HG03139 (cell line): ENCODE results near the gene GATA3.

Experiments
- ATAC-seq: cut with Tn5 transposase; IDR thresholded peaks from one replicate; pipeline ENCODE4 v1.9.1; 2021; ENCODE audit not compliant: unreplicated experiment

Gene GATA3

DNA sequence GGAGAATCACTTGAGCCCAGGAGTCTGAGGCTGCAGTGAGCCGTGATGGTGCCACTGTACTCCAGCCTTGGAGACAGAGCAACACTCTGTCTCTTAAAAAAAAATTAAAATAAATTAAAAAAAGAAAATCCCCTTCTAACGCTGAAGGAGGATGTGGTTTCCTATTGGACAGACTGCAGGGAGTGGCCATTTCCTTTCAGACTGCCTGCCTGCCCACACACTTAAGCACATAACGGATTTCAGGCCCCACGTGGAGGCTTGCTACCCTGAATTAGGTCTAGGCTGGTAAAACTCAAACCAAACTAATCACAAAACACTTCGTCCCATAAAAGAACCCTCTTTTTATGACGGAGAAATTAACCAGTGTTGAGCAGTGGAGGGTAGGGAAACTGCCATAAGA, 34.0 kb downstream of the GATA3 start:
- peak; percentile 90 for ATAC-seq

DNA sequence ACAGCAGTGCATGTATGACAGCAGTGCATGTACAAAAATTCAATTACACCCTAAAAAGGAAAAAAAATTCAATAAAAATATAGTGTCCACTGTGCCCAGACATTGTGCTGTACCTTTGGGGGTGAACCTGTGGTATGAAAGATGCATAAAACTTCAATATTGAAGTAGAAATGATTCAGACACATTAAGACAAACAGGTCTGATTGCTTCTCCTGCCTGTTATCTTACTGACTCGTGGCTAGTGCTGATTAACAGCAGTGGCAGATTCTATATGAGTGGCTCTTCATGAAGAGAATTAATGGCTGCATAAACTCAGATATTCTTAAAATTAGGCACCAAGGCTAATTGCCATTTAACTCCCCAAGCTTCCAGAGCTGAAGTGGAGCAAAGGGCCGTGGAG, 37.9 kb downstream of the GATA3 start:
- no peak for ATAC-seq

DNA sequence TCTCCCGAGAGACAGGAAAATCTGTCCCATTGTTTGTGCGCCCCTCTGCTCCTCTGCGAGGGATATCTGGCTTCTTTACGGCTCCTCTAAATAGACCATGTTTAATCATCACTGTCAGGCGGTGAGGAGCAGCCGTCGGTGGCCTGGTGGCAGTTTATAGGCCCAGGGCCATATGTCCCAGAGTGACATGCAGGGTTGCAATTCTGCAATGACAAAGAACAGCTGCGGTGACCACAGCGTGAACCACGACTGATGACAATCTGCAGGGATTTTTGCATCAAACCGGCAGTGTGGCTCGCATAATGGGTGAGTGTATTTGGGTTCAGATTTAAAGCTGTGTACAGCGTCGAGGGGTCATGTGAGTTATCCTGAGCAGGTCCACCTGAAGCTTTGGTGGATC, 41.5 kb downstream of the GATA3 start:
- ATAC-seq, result no peak

DNA sequence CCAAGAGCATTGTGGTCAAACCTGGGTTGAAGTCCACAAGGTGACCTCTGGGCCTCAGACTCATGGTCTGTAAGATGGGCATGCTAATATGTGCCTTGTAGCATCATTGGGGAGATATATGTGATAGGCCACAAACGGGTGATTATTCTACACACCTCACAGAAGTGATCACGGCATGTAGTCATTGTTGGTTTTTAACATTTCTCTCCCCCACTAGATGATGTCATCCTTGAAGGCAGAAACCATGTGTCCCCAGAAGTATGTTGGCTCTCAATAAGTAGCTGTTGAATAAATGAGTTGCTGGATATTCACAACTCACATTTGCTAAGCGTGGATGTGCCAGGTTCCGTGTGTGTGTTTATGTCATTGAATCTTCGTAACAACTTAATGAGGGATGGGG, 42.4 kb downstream of the GATA3 start:
- ATAC-seq, result no peak

DNA sequence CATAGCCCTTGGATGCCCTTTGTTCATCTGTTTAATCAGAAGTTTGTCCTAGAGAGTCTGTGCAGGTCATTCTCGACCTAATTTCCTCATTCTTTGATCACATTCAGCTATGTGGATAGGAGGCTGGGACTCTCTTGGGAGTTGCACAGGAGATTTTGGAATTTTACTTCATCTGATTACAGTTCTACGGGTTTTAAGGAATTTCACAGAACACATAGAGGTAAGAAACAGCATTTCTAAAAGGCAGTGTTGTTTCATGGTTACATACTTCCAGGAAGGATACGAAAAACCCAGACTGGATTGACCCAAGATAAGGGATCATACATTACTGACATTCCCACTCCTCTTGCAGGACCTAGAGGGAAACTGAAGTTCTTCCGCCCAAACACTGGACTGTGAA, 45.9 kb downstream of the GATA3 start:
- no peak for ATAC-seq

DNA sequence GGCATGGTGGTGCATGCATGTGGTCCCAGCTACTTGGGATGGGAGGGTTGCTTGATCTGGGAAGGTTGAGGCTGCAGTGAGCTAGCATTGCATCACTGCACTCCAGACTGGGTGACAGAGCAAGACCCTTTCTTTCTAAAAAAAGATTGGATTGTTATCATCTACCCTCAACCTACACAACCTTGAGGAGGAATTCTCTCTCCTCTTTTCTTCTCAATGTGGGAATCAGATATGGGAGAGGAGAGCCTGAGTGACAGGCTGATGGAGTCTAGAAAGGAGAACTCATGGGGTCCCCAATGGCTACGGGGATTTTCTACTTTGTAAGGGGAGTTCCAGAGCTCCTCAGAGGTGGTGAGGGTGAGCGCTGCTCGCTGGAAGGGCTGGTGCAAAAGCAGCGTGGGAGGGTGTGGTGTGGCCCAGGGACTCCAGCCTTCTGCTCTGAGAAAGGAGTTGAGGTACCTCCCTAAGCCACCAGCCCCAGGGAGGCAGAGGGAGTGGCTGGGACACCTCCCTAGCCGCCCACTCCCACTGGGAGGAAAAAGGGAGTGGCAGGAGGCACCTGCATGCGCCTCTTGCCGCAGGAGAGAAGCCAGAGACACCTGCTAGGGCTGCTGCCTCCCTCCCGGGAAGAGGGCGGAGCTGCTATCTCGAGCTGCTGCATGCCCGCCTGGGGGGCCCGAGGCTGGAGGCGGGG, 48.4 kb downstream of the GATA3 start:
- ATAC-seq, result no peak

DNA sequence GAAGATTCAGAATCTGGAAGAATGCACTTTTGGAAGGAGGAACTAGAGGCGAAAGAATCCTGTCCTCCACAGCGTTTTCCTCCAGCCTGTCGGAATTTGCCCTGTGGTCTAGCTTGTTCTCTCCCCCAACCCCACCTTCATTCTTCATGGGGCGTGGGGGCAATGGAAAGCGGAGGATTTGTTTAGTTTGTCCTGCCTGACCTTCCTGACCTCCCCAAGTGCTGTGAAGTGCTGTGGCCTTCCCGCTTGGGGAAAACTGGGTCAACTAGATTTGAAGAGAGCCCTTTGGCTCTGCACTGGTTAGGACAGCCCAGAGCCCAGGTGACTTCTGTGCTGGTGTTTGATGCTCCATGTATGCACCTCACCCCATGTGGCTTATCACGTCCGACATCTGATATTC, 49.1 kb downstream of the GATA3 start:
- ATAC-seq, result no peak

DNA sequence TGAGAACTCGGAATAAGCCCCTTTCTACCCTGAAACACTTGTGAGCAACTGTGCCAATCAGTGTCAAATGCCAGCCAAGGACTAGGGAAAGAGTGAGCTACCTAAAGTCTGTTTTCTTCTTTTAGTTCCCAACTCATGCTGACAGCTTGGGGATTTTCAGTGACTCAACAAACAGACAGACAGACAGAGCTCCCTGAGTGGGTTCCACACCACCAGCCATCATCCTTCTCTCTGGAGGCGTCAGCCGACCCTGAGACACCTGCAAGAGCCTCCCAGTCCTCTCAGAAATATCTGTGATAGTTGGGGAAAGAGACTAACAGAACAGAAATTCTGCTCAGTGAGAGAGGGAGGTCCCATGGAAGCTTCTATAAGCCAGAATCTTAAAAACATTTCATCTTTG, 49.5 kb downstream of the GATA3 start:
- no peak for ATAC-seq

DNA sequence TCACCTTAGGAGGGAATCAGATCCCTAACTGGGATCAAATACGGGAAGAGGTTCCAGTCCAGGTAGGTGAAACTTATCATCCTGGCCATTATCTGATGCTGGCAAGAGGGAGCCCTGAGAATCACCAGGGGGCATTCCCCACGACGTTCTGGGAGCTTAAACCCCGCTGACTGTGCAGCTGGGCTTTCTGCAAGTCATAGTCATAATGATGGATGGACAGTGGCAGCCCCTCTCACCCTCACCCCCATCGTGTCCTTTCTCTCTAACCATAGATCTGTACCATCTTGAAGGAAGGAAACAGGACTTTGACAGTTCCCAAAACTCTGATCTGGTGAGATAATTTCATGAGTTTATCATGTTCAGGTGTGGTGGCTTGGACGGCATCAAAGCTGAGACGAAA, 50.2 kb downstream of the GATA3 start:
- ATAC-seq, result no peak

DNA sequence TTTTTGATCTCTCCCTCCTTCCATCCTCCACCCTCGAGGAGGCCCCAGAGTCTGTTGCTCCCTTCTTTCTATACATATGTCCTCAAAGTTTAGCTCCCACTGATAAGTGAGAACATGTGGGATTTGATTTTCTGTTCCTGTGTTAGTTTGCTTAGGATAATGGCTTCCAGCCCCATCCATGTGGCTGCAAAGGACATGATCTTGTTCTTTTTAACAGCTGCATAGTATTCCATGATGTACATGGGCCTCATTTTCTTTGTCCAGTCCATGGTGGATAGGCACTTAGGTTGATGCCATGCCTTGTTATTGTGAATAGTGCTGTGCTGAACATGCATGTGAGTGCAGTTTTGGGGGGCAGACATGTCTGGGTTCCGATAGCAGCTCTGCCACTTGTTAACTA, 51.4 kb downstream of the GATA3 start:
- no peak for ATAC-seq

DNA sequence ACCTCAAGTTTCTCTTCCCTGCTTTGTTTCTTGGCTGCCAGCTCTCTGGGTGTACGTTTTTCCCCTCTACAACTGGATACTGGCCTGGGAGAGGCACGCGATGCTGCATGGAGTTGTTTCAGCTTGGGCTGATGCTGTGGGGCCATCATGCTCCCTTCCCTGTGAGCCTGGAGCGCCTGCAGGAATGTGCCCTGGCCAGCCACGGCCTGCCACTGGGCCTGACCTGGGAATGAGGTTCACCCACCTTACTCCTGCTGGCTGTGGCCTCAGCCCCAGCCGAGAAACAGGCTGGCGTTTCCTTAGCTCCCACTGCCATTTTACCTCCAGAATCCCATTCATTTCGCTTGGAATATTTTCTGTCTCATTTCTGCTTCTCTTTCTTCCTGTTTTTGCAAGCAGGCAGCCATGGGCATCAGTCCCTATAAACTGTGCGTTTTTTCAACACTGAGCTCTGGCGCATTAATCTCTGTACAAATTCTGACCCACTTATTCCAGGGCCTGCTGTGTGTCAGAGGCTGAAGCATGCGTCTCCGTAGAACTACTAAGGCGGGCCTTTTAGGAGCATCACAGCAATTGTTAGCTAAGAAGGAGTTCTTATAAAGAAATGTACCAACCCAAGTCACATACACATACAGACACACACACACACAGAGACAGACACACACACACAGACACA, 57.9 kb downstream of the GATA3 start:
- ATAC-seq, result no peak

DNA sequence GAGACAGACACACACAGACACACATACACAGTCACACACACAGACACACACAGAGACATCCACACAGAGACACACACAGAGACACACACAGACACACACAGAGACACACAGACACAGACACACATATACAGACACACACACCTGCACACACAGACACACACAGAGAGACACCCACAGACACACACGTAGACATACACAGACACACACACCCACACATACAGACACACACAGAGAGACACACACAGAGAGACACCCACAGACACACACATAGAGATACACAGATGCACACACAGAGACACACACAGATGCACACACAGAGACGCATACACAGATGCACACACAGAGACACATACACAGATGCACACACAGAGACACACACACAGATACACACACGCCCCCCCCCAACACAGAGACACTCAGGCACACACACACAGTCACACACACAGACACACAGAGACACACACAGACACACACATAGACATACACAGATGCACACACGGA, 58.5 kb downstream of the GATA3 start:
- ATAC-seq, result no peak

DNA sequence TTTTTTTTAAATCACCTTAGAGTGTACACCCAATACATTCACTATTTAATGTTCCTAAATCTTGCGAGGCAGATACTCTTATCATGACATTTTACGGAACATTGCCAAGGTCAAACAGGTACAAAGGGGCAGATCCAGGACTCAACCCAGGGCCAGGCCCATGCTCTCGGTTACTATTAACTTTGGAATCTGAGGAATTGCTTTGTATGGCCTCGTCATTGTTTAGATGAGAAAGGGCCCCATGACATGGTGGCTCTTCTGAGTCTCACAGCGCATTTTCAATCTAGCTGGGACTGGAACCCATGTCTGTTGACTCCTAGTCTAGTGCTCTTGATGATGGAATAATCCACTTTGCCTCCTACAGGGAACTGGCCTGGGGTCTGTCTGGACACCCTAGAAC, 59.1 kb downstream of the GATA3 start:
- no peak for ATAC-seq

DNA sequence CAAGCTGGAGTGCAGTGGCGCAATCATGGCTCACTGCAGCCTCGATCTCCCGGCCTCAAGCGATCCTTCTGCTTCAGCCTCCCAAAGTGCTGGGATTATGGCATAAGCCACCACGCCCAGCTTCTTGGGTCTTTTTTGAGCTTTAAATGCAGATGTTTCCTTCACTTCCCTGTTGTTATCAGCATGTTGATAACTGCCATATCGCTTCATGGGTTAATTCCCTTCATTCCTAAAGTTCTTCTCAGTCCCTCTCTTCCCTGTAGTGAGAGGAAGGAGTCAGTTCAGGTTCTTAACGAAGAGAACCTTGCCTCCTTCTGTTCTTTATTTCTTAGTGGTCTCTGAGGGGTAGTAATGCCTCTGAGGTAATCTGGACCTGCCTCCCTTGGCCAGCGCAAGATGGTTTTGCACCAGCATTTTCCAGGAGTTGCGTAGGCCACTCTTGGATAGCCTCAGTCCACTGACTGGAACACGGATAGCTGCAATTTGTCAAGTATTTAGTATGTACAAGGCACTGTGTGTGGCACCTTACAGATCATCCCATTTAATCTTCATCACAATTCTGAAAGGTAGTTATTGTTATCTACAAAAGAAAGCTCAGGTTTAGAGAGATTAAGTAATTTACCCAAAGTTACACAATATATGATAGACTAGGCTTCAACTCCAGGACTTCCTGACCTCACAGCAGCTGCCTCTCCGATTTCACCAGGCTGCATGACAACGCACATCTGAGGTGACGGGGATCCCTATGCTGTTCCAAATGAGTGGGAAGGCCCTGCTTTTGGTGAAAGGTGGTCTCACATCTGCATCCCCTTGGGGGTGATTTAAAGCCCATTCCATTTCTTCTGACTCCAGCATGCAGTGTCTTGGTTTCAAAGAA, 60.5 kb downstream of the GATA3 start:
- ATAC-seq, result no peak

DNA sequence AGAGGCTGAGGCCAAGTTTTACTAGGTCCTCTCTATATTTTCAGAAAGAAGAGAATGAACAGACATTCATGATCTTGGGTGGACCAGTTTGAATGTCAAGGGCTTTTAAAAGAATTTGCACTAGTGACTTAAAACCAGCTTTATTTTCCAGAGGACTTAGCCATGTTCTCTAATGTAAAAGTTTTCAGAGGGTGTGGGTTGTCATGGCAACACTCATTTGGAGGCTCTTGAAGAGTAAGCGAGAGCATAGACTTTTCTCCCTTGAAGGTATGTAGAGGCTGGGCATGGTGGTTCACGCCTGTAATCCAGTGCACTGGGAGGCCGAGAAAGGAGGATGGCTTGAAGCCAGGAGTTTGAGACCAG, 61.1 kb downstream of the GATA3 start:
- no peak for ATAC-seq

DNA sequence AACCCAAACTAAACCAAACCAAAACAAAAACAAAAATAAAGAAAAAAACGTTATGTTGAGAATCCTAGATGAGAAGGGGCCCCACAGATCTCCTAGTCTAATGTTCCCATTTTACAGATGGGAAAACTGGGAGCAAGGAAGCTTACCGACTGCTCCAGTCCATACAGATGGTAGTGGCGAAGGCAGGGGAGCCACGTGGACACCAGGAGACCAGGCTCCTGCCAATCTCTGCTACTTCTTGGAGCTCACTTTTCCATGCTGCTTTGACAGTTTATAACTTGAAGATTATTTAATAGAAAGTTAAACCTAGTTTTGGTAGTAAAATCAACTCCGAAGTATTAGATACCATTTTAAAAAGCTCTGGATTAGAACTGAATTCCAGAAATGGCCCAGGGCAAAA, 62.0 kb downstream of the GATA3 start:
- ATAC-seq, result no peak

DNA sequence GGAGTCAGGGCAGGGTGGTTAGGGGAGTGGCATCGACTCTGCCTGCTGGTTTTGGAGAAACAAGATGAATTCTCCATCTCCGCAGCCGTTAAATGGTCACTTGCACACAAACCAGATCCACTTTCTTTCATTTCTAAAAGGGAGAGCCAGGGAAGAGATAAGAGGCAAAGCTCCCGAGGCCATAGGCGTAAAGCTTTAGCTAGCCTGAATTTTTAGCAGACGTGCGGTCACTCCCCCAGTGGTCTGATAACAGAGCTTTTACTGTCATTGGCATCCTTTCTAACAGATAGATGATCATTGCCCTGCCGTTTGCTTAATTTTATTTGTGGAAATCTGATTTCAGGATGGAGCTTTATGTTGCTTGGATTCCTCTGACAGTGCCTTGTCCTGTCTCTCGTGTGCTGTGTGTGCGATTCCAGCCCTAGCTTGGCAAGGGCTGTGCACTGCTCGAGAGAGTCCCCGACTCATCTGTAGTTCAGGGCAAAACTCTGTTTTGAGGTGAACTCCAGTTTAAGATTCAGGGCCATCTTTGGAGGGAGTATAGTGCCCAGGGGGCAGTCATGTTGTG, 62.5 kb downstream of the GATA3 start:
- no peak for ATAC-seq

DNA sequence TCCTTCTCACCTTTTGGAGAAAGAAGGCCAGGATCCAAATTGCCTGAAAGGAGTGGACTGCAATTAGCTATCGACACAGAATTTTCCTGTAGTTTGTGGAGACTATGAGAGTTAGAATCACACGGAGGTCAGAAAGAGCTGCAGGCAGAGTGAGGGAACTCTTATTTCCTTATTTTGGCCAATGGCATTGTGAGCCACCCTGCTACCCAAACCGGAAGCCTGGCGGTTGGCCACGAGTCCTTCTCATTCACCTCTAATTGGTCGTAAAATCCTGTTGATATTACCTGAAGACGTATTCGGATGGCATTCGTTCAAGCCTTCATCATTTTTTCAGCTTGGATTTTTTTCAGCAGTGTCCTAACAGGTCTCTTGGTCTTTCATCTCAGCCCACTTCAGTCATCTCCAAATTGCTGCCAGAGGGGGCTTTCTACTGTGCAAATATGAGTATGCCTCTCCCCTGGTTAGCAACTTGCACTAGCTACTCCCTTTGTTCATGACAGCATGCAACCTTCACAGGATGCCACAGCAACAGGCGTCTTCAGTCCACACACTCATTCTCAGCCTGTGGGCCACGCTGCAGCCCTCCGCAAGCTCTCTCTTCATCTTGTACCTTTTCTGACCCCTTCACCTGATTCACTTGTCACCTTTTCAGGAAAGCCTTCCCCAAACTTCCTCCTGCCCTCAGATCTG, 66.9 kb downstream of the GATA3 start:
- ATAC-seq, result no peak

DNA sequence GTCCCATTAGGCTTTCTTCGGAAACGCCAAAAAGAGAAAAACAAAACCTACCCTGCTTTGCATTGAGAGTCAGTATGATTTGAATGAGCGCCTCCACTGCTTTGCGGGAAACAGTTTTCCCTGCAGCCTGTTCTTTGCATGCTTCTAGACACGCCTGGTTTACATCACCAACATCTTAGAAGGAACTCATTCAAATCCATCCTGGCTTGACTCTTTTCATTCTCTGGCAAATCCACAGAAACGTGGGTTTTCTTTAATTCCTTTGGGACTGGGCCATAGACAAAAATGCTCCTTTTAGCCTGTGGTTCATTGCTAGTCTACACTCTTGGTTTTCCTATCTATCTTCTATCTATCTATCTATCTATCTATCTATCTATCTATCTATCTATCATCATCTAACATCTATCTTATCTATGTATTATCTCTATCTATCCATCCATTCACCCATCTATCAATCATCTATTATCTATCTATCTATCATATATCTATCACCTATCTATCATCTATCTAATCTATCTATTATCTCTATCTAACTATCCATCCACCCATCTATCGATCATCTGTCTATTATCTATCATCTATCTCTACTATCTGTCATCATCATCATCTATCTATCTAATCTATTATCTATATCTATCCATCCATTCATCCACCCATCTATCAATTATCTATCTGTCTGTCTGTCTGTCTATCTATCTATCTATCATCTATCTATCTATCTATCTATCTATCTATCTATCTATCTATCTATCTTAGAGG, 68.3 kb downstream of the GATA3 start:
- no peak for ATAC-seq

DNA sequence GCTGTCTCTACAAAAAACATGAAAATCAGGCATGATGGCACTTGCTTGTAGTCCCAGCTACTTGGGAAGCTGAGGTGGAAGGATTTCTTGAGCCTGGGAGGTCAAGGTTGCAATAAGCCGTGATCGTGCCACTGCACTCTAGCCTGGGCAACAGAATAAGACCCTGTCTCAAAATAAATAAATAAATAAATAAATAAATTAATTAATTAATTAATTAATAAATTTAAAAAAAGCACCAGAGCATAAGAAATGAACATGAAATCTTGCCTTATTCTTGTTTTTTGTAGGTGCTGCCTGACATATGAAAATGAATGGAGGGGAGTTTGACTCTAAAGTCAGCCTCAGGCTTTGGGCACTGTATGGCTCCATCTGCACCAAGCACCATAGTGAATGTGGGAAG, 69.9 kb downstream of the GATA3 start:
- ATAC-seq, result no peak
